HG03342 (cell line): ENCODE results near the gene MSGN1.

Experiments
- ATAC-seq: cut with Tn5 transposase; IDR thresholded peaks from one replicate; pipeline ENCODE4 v1.9.1; 2021; ENCODE audit warnings: mild to moderate bottlenecking, moderate library complexity; ENCODE audit not compliant: unreplicated experiment

The MSGN1 gene

GRCh38 chr2:17816396-17817245 lies at the start of gene MSGN1:
TSS of gene MSGN1 (plus strand) at chr2:17816460. CDS start at chr2:17816519, 59 bp downstream.
- no peak for ATAC-seq

DNA sequence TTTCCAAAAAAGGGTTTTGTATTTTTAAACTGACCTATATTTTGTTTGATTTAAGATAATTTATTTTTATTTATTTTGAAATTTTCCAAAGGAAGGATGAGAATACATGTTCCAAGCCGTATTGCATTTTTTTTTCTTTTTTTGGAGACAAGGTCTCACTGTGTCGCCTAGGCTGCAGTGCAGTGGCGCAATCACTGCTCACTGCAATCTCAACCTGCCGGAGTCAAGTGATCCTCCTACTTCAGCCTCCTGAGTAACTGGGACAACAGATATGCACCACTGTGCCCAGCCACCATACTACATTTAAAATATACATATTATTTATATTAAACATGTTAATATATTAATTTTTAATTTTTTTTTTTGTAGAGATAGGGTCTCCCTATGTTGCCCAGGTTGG lies 47.4 kb upstream of the MSGN1 start:
- ATAC-seq = no peak

DNA sequence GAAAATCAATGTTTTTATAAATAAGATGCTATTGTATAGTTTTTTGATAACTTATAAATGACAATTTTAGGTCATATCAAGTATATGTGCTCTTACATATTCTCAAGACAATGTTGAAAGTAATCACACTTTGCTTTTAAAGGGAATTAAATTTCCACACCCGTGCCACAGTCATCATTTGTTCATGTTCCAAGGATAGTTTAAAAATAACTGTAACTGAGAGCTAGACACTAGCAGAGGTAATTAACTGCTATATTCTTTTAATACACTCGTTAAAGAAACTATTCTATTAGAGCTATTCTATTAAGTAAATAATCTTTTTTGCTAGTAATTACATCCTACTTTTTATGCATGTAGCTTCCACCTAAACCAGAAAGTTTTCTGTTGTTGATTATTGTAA lies 44.3 kb upstream of the MSGN1 start:
- no peak for ATAC-seq

DNA sequence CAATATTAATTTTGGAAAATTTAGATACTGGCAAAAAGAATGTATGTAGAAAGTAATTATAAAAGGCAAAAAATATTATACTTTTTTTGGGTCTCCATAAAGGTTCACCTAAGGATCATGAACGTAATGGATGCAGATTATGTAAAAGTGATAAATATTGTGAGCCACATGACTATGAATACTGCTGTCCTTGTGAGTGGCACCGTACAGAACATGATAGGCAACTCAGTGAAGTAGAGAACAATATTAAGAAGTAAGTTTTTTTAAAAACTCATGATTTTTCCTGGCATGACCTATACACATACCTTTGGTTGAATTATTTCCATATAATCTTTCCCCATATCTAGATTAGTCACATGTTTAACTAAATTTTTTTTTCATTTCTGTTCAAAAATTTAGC lies 43.7 kb upstream of the MSGN1 start:
- ATAC-seq = no peak

GRCh38 chr2:17780546-17780945 lies 35.7 kb upstream of the MSGN1 start:
- ATAC-seq = no peak

DNA sequence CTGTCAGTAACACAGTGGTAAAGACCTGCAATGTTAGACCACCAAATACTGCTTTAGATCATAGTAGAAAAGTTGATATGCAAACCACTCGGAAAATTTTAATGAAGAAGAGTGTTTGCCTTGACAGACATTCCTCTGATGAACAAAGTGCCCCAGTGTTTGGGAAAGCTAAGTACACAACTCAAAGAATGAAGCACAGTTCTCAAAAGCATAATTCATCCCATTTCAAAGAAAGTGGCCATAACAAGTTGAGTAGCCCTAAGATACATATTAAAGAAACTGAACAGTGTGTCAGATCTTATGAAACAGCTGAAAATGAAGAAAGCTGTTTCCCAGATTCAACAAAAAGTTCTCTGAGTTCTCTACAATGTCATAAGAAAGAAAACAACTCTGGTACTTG lies 34.8 kb upstream of the MSGN1 start:
- no peak for ATAC-seq

DNA sequence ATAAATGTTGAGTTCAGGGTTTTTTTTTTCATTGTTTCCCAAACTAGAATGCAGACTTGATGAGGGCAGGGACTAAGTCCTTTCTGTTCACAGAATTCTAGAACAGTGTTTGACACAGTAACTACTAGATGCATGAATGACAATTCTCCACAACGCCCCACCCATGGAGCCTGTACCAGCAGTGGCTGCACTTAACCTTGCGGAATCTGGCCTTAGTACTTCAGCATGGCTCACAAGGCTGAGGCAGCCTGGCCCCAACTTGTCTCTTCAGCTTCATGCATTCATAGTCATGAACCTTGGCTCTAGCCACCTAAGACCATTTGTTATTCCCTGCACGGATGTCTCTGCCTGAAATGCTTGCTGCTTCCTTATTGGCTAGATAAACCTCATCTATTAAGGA lies 29.5 kb upstream of the MSGN1 start:
- no peak for ATAC-seq

- ATAC-seq = no peak
Observed at GRCh38 chr2:17788773-17789172, 27.5 kb upstream of the MSGN1 start.

DNA sequence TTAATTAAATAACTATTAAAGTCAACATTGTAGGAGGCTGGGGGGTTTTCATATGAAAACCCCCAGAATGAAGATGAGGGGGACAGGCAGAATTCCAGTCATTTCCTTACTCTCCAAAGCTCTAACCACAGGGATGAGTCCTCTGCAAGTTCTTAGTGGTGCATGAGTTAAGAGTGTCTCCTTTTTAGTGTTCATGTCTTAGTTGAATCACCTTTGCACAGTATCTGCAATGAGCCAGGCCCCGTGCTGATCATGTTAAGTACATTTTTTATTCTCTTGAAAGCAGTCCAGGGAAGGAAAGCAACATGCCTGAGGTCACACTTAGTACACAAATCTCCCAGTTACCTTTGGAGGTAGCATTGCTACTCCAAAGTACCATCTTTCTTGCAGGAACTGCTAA lies 25.7 kb upstream of the MSGN1 start:
- no peak for ATAC-seq

DNA sequence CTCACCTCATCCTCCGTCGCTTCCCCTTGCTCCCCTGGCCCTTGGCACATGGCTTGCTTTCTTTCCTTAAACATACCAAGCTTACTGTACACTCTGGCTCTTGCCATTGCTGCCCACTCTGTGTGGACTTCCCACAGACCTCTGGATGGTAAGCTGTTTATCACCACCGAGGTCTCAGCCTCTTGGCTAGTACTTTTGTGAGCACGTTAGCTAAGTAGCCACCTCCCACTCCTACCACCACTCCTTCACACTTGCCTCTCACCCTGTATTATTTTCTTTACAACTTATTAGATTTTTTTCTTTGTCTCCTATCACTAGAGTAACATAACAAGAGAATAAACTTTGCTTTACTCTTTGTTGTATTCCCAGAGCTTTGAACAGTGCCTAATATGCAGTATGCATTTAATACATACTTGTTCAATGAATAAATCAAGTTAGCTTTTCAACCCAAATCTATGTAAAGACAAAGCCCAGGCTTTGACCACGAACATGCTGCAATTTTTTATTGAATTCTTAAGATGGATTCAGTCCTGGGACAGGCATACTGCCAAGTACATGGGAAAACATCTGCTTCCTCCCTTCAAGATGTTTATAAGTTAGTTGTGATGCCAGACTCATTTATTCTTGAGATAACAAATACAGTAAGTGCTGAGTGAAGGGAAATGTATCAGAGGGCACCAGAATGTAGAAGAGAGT lies 25.0 kb upstream of the MSGN1 start:
- no peak for ATAC-seq

DNA sequence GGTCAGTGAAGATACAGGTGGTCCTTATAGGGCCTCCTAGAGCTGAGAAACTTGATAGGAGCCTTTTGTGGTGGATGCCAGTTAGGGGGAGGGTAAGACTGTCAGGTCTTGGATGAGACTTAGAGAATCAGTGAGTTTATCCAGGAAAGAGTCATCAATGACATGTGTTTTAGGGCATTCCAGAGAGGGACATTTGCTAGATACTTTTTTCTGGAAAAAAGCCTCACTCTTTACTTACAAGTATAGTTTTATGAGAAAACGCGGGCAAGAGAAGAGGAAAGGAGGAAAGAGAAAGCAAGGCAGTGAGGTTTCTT lies 24.5 kb upstream of the MSGN1 start:
- no peak for ATAC-seq

- peak; percentile 52 for ATAC-seq
Observed at GRCh38 chr2:17792515-17792914, 23.7 kb upstream of the MSGN1 start.

DNA sequence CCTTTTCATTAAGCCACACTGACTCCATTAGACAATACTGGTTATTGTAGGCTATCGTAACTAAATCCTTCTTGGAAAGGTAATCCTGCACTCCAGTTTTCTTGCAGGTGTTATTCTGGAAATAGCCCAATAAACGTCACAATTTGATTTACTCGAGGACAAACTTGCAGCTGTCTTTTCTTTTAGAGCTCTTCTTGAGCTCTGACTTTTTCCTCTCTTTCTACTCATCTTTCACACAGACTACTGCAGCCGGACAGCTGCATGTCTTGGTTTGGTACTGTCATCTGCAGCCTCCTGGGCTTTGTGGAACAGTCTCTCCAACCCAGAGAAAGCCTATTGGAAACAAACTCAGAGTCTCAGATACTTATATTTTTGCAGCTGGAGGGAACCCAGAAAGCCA lies 23.0 kb upstream of the MSGN1 start:
- ATAC-seq = no peak

DNA sequence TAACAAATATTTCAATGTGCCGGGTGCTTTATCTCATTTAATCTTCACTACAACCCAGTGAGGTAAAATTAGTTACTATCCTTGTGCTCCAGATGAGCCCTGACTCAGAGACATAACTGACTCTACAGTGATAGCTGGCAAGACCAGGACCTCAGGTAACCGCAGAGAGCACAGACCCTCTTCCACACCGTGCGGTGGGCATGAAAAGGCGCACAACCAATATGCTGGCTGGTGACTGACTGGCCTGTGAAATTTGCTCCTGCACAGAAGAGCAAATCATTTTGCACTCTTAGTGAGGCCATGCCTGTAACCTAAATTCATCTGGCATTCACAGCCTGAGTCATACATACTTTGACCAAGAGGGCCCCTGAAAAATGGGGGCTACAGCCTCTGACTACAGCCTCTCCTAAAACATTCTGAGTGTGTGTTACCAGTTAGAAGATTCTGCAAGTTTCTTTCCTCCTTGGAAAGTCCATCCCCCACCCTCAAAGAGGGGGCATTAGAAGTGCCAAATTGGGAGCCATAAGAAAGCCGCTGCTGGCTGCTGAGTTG lies 22.4 kb upstream of the MSGN1 start:
- ATAC-seq = no peak

DNA sequence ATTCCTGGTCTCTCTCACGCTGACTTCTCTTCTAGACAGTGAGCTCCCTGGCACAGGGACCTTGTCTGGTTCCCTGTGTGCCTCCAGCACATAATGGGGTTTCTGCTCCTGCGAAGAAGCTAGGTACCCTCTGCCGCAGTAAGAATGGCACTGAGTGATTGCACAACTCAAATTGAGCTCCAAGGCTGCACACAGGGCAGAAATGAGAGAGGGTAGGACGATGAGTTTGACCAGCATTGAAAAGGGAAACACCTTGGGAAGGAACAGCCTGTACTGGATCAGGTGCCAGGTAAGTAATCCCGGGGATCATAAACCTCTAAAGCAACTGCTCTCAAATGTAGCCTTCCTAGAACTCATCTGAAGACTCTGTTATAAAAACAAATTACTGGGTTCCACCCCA lies 21.0 kb upstream of the MSGN1 start:
- ATAC-seq = no peak

GRCh38 chr2:17798338-17798737 lies 17.9 kb upstream of the MSGN1 start:
- no peak for ATAC-seq

DNA sequence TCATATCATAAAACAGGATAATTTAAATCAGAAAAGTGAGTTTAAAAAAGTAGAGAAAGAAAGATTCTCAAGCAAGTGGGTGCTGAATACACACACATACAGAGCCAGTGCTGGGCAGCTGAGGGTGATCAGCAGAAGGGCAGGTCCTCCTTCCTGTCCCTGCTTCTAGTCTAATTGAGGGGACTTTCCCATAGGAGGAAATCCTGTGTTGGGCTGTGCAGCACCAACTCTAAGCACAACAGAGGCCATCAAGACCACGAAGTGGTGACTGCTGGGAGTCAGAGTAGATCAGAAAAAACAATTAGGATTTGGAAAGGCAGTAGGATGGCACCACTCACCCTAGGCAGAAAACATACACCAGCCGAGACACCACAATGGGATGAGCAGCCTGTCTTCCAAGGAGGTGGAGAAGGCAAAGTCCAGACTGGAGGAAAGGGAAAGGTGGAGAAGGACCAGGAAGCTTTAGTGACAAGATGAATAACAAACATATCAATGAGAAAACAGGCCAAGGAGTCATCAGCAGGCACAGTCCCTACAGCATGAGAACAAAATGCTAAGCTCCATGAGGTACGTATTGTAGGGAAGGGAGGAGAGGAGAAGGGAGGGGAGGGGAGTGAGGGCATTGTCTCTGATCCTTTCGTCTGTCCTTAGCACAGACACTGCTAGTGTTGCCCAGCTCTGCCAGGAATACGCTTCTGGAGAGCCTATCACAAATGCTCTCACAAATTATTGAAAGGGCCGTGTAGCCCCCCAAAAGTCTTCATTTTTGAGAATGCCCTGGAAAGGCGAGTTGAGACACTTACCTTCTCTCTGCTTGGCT lies 16.7 kb upstream of the MSGN1 start:
- ATAC-seq = no peak

DNA sequence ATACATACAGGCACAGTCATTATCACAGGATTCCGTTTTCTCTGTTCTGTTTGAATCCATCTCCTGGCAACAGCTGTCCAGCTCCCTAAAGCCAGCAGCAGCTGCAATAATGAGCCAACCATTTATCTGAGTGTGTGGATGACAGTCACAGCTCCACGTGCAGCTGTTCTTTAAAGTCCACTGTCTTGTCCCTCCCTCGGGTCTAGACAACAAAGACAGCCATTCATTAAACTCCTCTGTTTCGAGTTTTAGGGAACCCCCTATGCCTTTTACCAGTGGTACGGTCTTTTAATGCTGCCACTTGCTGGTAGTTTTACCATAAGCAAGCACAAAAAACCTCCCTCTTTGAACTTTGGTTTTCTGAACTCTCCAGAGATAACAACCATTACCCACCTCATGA lies 16.0 kb upstream of the MSGN1 start:
- peak; percentile 43 for ATAC-seq

GRCh38 chr2:17800693-17801458 lies 15.4 kb upstream of the MSGN1 start:
- no peak for ATAC-seq

DNA sequence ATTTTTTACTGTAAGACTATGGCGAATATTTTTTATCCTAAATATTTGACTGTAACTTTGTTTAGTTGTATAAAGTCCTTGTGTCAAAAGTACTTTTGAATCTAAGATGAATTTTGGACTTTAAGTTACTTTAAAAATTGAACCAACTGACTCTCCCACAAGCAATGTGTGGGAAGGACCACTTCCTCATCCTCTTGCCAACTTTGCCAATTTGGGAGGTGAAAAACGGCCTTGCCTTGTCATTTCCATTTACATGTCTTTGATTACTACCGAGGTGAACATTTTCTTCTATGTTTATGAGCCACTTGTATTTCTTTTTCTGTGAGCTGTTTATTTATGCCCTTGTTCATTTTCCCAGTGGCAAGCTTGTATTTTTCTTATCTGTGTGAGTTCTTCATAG lies 12.8 kb upstream of the MSGN1 start:
- no peak for ATAC-seq

GRCh38 chr2:17804358-17804757 lies 11.9 kb upstream of the MSGN1 start:
- peak; percentile 48 for ATAC-seq
